Astrocyte of the spinal cord (primary cell): Measurements from ENCODE around the gene LHFPL6.

Source experiments
- DNase-seq: peaks from one replicate; pipeline ENCODE4 v3.0.0; 2011; ENCODE audit warnings: low read depth, low spot score
- H3K4me3 ChIP-seq: 2 replicates; pipeline ENCODE4 v1.5.1; 2011; ENCODE audit warnings: low read depth, mild to moderate bottlenecking, low read length, moderate library complexity
- CTCF ChIP-seq: IDR thresholded peaks from 2 replicates; pipeline ENCODE4 v1.5.1; 2012; ENCODE audit warnings: low read depth, mild to moderate bottlenecking, low read length, inconsistent platforms
- in situ Hi-C: cut with HindIII; loops from 2 replicates; pipeline ENCODE4 v1.10.0; 2017; ENCODE audit warnings: low sequenced_read_pairs

LHFPL6 gene

GRCh38 chr13:39463611-39464010, 139.4 kb downstream of the LHFPL6 start:
- H3K4me3 ChIP-seq = no peak overlapping the region
- TF ChIP-seq CTCF = no peak
- in situ Hi-C loops = no loop called here
- DNase-seq = no peak

GRCh38 chr13:39462906-39463305, 140.1 kb downstream of the LHFPL6 start:
- H3K4me3 ChIP-seq = no peak overlapping the region
- in situ Hi-C loops = no loop called here
- no peak for TF ChIP-seq CTCF
- no peak for DNase-seq

GRCh38 chr13:39462428-39462827, 140.6 kb downstream of the LHFPL6 start:
- in situ Hi-C loops = no loop called here
- DNase-seq = peak; percentile 33
- no peak for TF ChIP-seq CTCF
- no peak overlapping the region for H3K4me3 ChIP-seq

- no peak overlapping the region for H3K4me3 ChIP-seq
- no peak for TF ChIP-seq CTCF
- DNase-seq = no peak
- in situ Hi-C loops = no loop called here
Observed at GRCh38 chr13:39461685-39462266, 141.2 kb downstream of the LHFPL6 start.

GRCh38 chr13:39457274-39457673, 145.7 kb downstream of the LHFPL6 start:
- no peak for TF ChIP-seq CTCF
- no peak overlapping the region for H3K4me3 ChIP-seq
- in situ Hi-C loops = no loop called here
- no peak for DNase-seq

GRCh38 chr13:39455521-39456175, 147.3 kb downstream of the LHFPL6 start:
- no peak for TF ChIP-seq CTCF
- no peak overlapping the region for H3K4me3 ChIP-seq
- in situ Hi-C loops = no loop called here
- no peak for DNase-seq
